Panc1 (cell line): Measurements from ENCODE around the gene FAM53A.

ENCODE experiments used
- POLR2AphosphoS5 ChIP-seq: IDR thresholded peaks from 2 replicates; pipeline ENCODE4 v1.6.1; 2012; ENCODE audit warnings: mild to moderate bottlenecking, low read depth, low read length, moderate library complexity
- TF ChIP-seq, protein P1 (sequence below): fragments of 450-650 bp; IDR thresholded peaks from 2 replicates; pipeline ENCODE4 v1.5.1; 2017; ENCODE audit warnings: mild to moderate bottlenecking
- TF ChIP-seq, protein P2 (sequence below), 2 experiments: IDR thresholded peaks; 2 replicates each; pipeline ENCODE4 v1.6.1; 2011 to 2012; ENCODE audit warnings: low read depth in 2 of 2, control low read depth in 1 of 2, low read length in 1 of 2, mild to moderate bottlenecking in 1 of 2, moderate library complexity in 1 of 2; ENCODE audit not compliant: insufficient read depth in 1 of 2

DNA sequence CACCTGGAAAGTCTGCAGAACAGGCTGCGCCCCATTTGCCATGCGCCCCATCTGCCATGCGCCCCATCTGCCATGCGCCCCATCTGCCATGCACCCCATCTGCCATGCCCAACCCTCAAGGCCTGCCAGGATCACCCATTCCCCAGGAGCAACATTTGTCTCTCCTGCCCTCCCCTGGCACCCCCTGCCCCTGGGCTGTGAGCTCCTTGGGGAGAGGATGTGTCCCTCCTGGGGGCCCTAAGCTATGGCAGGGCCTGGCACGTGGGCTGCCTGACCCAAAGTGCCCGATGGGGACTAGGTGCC is 82.6 kb downstream of the FAM53A start:
- TF ChIP-seq, protein P1, sequence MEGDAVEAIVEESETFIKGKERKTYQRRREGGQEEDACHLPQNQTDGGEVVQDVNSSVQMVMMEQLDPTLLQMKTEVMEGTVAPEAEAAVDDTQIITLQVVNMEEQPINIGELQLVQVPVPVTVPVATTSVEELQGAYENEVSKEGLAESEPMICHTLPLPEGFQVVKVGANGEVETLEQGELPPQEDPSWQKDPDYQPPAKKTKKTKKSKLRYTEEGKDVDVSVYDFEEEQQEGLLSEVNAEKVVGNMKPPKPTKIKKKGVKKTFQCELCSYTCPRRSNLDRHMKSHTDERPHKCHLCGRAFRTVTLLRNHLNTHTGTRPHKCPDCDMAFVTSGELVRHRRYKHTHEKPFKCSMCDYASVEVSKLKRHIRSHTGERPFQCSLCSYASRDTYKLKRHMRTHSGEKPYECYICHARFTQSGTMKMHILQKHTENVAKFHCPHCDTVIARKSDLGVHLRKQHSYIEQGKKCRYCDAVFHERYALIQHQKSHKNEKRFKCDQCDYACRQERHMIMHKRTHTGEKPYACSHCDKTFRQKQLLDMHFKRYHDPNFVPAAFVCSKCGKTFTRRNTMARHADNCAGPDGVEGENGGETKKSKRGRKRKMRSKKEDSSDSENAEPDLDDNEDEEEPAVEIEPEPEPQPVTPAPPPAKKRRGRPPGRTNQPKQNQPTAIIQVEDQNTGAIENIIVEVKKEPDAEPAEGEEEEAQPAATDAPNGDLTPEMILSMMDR = no peak
- TF ChIP-seq, protein P2, sequence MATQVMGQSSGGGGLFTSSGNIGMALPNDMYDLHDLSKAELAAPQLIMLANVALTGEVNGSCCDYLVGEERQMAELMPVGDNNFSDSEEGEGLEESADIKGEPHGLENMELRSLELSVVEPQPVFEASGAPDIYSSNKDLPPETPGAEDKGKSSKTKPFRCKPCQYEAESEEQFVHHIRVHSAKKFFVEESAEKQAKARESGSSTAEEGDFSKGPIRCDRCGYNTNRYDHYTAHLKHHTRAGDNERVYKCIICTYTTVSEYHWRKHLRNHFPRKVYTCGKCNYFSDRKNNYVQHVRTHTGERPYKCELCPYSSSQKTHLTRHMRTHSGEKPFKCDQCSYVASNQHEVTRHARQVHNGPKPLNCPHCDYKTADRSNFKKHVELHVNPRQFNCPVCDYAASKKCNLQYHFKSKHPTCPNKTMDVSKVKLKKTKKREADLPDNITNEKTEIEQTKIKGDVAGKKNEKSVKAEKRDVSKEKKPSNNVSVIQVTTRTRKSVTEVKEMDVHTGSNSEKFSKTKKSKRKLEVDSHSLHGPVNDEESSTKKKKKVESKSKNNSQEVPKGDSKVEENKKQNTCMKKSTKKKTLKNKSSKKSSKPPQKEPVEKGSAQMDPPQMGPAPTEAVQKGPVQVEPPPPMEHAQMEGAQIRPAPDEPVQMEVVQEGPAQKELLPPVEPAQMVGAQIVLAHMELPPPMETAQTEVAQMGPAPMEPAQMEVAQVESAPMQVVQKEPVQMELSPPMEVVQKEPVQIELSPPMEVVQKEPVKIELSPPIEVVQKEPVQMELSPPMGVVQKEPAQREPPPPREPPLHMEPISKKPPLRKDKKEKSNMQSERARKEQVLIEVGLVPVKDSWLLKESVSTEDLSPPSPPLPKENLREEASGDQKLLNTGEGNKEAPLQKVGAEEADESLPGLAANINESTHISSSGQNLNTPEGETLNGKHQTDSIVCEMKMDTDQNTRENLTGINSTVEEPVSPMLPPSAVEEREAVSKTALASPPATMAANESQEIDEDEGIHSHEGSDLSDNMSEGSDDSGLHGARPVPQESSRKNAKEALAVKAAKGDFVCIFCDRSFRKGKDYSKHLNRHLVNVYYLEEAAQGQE (IDR thresholded peaks at IDR 0.05; ENCODE audit: insufficient read depth in 1 of 2, low read depth in 2 of 2, low read length in 1 of 2) = no peak
- no peak for TF ChIP-seq POLR2AphosphoS5
